ENCODE results near the gene SLC25A47.
"Not testable (repeated sequence)": the region's sequence is repeated elsewhere in the genome, so short reads cannot be mapped to it uniquely, and the experiment has no call there.

Gene SLC25A47

DNA sequence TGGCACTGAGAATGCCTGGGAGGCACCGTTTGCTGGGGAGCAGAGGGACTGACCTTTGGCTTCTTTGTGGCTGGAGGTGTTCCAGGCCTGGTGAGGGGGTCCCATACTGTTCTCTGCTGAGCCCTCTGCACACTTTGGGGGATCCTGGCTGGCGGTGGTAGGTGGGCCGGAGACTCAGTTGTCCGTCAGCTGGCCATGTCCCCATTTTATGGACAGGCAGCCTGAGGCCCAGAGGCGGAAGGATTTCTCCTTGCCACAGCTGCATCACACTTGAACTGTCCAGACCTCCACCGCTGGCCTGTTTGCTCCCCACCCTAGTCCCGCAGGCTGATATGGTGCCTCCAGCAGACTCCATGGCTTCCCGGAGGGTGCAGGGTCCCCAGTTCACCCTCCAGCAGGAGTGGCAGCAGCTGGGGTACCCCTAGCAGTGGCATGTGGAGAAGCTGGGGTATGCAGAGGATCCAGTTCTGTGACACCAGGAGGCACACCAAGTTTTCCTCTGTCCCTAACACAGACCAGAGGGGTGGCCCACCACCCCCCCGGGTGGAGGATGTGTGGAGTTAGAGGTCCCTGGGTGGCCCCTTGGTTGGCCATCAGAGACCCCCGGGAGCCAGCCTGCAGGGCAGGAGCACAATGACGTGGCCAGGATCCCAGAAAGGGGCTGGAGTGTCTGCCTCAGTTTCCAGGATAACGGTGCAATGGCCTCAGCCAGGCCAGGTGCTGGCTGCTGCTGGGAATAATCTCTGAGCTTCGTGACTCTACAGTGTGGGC lies 31.6 kb upstream of the SLC25A47 start:
- Histone ChIP-seq H3K36me3 (ENCODE audit: control insufficient read depth, low read depth, low read length) (peaks cover 32% of the 10 kb centered on the region), H3K4me1 (ENCODE audit: control insufficient read depth, low read depth, low read length) (no peaks in the 10 kb centered on the region), H3K4me3 (ENCODE audit: low read length) (no peak overlapping the region), H3K9me3 (ENCODE audit: control insufficient read depth, low read depth, low read length) (no peaks in the 10 kb centered on the region), H3K27me3 (ENCODE audit: control insufficient read depth, insufficient read depth, low read length) (no peaks in the 10 kb centered on the region), H3K9ac (ENCODE audit: low read length) (no peak overlapping the region), H3K27ac (ENCODE audit: low read length) (no peak overlapping the region)

DNA sequence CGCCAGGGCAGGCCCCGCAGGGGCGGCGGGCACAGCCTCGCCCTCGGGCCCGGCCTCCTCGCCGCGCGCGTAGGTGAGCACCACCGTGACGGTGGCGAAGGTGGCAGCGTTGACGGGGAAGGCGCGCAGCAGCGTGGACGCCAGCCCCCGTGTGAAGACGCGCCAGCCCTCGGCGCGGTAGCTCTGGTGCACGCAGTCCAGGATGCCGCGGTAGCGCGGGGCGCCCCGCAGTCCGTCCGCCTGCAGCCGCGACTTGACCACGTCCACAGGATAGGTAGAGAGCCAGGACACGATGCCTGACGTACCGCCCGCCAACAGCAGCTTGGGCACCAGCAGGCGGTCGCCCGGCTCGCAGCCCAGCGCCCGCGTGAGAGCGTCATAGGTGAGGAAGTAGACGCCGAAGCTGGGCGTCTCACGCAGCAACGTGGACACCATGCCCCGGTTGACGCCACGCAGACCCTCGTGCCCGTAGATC lies 30.8 kb upstream of the SLC25A47 start:
- Histone ChIP-seq H3K4me1 (ENCODE audit: control insufficient read depth, low read depth, low read length) (no peaks in the 10 kb centered on the region), H3K9me3 (ENCODE audit: control insufficient read depth, low read depth, low read length) (no peaks in the 10 kb centered on the region), H3K36me3 (ENCODE audit: control insufficient read depth, low read depth, low read length) (peaks cover 37% of the 10 kb centered on the region)

DNA sequence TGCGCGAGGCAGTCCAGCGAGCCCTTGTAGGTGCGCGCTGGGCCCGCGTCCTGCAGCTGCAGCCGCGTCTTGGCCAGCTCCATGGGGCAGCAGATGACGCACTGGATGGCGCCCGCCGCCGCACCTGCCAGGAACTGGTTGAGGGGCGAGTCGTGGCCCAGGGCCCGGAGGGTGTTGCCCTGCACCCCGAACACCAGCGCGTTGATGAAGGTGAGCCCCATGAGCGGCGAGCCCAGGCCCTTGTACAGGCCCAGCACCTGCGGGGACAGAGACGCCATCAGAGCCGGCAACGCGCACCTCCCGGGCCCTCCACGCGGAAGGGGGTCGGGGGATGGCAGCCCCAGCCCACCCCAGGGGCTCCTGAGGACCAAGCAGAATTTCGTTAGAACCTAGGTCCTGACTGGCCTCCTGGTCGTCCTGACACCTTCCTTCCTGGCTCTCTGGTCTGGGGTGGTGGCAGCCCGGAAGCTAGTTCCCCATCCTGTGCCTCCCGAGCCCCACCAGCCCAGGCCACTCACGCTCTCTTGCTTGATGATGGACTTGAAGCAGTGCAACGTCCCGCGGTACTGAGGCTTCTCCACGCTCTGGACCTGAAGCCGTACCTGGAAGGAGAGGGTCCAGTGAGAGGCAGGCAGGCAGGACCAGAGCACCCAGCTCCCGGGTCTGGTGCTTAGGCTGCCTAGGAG lies 30.2 kb upstream of the SLC25A47 start:
- H3K36me3 ChIP-seq (ENCODE audit: control insufficient read depth, low read depth, low read length) = peaks cover 39% of the 10 kb centered on the region
- no peak overlapping the region for H3K9ac ChIP-seq (ENCODE audit: low read length)
- H3K27ac ChIP-seq (ENCODE audit: low read length) = no peak overlapping the region
- no peaks in the 10 kb centered on the region for H3K9me3 ChIP-seq (ENCODE audit: control insufficient read depth, low read depth, low read length)
- no peak overlapping the region for H3K4me3 ChIP-seq (ENCODE audit: low read length)
- no peaks in the 10 kb centered on the region for H3K27me3 ChIP-seq (ENCODE audit: control insufficient read depth, insufficient read depth, low read length)
- no peaks in the 10 kb centered on the region for H3K4me1 ChIP-seq (ENCODE audit: control insufficient read depth, low read depth, low read length)

More for the DNA sequence above, 30.8 kb upstream of the SLC25A47 start:
- no peak overlapping the region for H3K4me3 ChIP-seq (ENCODE audit: low read length)
- H3K27me3 ChIP-seq (ENCODE audit: control insufficient read depth, insufficient read depth, low read length) = no peaks in the 10 kb centered on the region
- H3K27ac ChIP-seq (ENCODE audit: low read length) = no peak overlapping the region
- H3K9ac ChIP-seq (ENCODE audit: low read length) = no peak overlapping the region

DNA sequence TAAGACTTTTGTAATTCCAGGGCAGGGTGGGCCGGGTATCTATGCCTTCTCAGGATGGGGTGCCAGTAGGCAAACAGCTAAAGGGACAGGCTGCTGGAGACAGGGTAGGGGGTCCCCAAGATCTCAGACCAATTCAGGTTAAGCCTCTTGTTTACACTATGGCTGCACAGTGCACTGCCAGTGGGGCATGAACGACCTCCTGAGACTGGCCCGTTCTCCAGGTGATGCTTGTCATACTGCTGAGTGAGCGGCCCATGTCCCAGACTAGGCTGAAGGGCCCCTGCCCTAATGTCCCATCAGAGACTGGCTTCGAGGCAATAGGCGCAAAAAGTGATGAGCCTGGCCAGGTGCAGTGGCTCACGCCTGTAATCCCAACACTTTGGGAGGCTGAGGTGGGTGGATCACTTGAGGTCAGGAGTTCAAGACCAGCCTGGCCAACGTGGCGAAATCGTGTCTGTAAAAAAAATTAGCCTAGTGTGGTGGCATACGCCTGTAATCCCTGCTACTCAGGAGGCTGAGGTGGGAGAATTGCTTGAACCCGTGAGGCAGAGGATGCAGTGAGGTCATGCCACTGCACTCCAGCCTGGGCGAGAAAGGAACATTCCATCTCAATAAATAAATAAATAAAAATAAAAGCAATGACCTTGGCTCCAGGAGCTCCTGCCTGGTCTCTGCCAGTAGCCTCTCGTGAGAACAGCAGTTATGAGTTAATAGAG lies 29.5 kb upstream of the SLC25A47 start:
- no peaks in the 10 kb centered on the region for H3K27me3 ChIP-seq (ENCODE audit: control insufficient read depth, insufficient read depth, low read length)
- no peak overlapping the region for H3K4me3 ChIP-seq (ENCODE audit: low read length)
- H3K36me3 ChIP-seq (ENCODE audit: control insufficient read depth, low read depth, low read length) = peaks cover 47% of the 10 kb centered on the region
- no peaks in the 10 kb centered on the region for H3K4me1 ChIP-seq (ENCODE audit: control insufficient read depth, low read depth, low read length)
- H3K9ac ChIP-seq (ENCODE audit: low read length) = no peak overlapping the region
- H3K9me3 ChIP-seq (ENCODE audit: control insufficient read depth, low read depth, low read length) = no peaks in the 10 kb centered on the region
- no peak overlapping the region for H3K27ac ChIP-seq (ENCODE audit: low read length)

DNA sequence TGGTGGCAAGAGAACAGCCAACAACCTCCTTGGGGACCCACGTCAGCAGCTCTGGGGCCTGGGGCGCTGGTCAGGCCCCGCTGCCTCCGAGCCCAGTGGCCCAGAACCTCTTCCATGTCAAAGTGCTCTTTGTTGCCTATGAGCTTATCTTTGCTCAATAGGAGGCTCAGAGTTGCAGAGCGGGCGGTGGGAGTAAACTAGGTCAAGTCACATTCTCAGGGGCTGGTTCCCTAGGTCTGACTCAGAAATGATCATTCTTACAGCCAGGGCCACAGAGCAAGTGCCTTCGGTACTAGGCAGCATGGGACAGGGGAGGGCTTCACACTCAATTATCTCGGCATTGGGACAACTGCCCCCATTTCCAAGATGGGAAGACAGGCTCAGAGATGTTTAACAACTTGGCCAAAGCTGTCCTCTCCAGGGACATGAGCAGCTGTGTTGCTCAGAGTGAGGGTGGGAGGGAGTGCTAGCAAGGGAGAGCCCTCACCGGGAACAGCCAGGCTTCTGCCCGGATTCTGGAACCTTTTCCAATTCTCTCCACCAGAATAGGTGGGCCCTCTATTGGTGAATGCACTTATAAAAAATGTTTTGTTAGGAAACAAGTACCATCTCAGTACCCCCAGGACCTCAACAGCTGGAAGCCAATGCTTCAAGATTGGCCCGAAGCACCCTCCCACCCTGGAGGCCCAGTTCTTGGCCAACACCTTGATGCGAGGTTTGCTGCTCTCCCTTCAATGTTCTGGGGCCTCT lies 28.8 kb upstream of the SLC25A47 start:
- Histone ChIP-seq H3K4me3 (ENCODE audit: low read length) (no peak overlapping the region), H3K4me1 (ENCODE audit: control insufficient read depth, low read depth, low read length) (no peaks in the 10 kb centered on the region), H3K27ac (ENCODE audit: low read length) (no peak overlapping the region), H3K9ac (ENCODE audit: low read length) (no peak overlapping the region), H3K27me3 (ENCODE audit: control insufficient read depth, insufficient read depth, low read length) (no peaks in the 10 kb centered on the region), H3K9me3 (ENCODE audit: control insufficient read depth, low read depth, low read length) (no peaks in the 10 kb centered on the region), H3K36me3 (ENCODE audit: control insufficient read depth, low read depth, low read length) (peaks cover 44% of the 10 kb centered on the region)

DNA sequence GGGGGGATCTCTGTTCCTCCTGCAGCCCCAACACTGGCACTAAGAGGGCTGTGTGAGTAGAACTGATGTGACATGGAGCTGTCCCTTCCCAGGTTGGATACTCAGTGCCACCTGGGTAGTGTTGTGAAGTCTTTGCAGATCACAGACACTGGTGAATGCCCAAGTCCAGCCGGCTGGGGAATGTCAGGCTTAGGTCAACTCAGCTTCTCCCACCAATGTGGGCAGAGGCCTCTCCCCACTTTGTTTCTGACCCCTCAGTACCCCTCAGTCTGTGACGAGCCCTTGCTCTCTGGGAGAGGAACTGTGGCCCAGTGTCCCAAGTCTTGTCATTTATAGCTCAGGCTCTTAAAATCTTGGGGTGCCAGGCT lies 28.2 kb upstream of the SLC25A47 start:
- no peak overlapping the region for H3K4me3 ChIP-seq (ENCODE audit: low read length)
- H3K27ac ChIP-seq (ENCODE audit: low read length) = no peak overlapping the region
- no peaks in the 10 kb centered on the region for H3K9me3 ChIP-seq (ENCODE audit: control insufficient read depth, low read depth, low read length)
- no peak overlapping the region for H3K9ac ChIP-seq (ENCODE audit: low read length)
- H3K4me1 ChIP-seq (ENCODE audit: control insufficient read depth, low read depth, low read length) = no peaks in the 10 kb centered on the region
- no peaks in the 10 kb centered on the region for H3K27me3 ChIP-seq (ENCODE audit: control insufficient read depth, insufficient read depth, low read length)
- peaks cover 44% of the 10 kb centered on the region for H3K36me3 ChIP-seq (ENCODE audit: control insufficient read depth, low read depth, low read length)

DNA sequence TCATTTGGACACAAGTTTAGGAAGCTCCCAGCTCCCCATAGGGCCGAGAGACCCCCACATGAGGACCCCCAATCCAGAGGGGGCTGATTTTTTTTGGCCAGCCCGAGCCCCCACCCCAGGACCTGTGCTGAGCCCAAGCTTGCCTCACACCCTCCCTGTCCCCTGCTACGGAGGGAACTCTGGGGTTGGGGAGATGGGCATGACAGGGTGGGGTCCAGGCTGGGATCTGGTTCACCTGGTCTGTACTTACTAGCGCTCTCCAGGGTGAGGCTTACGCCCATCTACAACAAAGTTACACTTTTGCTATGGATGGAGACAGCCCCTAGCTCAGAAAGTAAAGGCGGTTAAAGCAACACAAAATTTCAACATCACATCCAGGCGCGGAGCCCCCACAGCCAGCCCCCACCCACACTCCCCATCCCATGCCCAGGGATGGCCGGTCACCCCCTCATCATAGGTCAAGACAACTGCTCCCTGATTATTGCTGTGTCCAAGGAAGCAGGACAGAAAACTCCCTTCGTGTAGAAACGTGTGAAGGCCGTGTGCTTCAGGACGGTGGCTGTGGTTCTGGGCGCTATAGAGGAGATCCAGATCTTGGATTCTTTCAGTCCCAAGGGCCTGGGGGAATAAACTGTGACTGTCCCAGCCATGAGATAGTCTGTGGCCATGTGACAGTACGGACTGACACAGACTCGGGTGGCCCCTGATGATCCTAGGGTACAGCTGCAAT lies 27.6 kb upstream of the SLC25A47 start:
- Histone ChIP-seq H3K4me1 (ENCODE audit: control insufficient read depth, low read depth, low read length) (no peaks in the 10 kb centered on the region), H3K9me3 (ENCODE audit: control insufficient read depth, low read depth, low read length) (no peaks in the 10 kb centered on the region), H3K4me3 (ENCODE audit: low read length) (no peak overlapping the region), H3K9ac (ENCODE audit: low read length) (no peak overlapping the region), H3K36me3 (ENCODE audit: control insufficient read depth, low read depth, low read length) (peaks cover 41% of the 10 kb centered on the region), H3K27ac (ENCODE audit: low read length) (no peak overlapping the region), H3K27me3 (ENCODE audit: control insufficient read depth, insufficient read depth, low read length) (no peaks in the 10 kb centered on the region)

DNA sequence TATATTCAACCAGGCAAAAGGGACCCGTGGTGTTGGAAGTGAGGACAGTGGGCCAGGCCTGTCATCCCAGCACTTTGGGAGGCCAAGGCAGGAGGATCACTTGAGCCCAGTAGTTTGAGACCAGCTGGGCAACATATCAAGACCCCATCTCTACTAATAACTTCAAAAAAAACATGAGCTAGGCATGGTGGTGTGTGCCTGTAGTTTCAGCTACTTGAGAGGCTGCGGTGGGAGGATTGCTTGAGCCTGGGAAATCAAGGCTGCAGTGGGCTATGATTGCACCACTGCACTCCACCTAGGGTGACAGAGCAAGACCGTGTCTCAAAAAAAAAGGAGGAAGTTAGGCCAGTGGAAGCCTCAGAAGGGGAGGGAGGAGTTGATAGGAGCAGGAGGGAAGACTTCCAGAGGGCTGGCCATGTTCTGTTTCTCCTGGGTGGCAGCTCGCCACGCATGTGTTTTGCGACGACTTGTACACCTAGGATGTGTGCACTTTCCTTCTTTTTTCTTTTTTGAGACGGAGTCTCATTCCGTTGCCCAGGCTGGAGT lies 27.0 kb upstream of the SLC25A47 start:
- Histone ChIP-seq H3K9ac (ENCODE audit: low read length) (no peak overlapping the region), H3K27me3 (ENCODE audit: control insufficient read depth, insufficient read depth, low read length) (no peaks in the 10 kb centered on the region), H3K27ac (ENCODE audit: low read length) (no peak overlapping the region), H3K4me1 (ENCODE audit: control insufficient read depth, low read depth, low read length) (no peaks in the 10 kb centered on the region), H3K9me3 (ENCODE audit: control insufficient read depth, low read depth, low read length) (no peaks in the 10 kb centered on the region), H3K4me3 (ENCODE audit: low read length) (no peak overlapping the region), H3K36me3 (ENCODE audit: control insufficient read depth, low read depth, low read length) (peaks cover 35% of the 10 kb centered on the region)

DNA sequence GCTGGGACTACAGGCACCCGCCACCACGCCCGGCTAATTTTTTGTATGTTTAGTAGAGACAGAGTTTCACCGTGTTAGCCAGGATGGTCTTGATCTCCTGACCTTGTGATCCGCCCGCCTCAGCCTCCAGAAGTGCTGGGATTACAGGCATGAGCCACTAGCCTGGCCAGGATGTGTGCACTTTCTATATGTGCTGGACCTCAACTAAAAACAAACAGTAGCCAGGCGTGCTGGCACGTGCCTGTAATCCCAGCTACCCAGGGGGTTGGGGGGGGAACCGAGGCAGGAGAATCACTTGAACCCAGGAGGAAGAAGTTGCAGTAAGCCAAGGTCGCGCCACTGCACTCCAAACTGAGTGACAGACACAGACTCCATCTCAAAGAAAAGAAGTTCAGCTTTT lies 26.4 kb upstream of the SLC25A47 start:
- H3K4me1 ChIP-seq (ENCODE audit: control insufficient read depth, low read depth, low read length); H3K27ac ChIP-seq (ENCODE audit: low read length); H3K4me3 ChIP-seq (ENCODE audit: low read length); H3K27me3 ChIP-seq (ENCODE audit: control insufficient read depth, insufficient read depth, low read length); H3K9me3 ChIP-seq (ENCODE audit: control insufficient read depth, low read depth, low read length); H3K9ac ChIP-seq (ENCODE audit: low read length): not testable (repeated sequence)
- H3K36me3 ChIP-seq (ENCODE audit: control insufficient read depth, low read depth, low read length) = peaks cover 30% of the 10 kb centered on the region

DNA sequence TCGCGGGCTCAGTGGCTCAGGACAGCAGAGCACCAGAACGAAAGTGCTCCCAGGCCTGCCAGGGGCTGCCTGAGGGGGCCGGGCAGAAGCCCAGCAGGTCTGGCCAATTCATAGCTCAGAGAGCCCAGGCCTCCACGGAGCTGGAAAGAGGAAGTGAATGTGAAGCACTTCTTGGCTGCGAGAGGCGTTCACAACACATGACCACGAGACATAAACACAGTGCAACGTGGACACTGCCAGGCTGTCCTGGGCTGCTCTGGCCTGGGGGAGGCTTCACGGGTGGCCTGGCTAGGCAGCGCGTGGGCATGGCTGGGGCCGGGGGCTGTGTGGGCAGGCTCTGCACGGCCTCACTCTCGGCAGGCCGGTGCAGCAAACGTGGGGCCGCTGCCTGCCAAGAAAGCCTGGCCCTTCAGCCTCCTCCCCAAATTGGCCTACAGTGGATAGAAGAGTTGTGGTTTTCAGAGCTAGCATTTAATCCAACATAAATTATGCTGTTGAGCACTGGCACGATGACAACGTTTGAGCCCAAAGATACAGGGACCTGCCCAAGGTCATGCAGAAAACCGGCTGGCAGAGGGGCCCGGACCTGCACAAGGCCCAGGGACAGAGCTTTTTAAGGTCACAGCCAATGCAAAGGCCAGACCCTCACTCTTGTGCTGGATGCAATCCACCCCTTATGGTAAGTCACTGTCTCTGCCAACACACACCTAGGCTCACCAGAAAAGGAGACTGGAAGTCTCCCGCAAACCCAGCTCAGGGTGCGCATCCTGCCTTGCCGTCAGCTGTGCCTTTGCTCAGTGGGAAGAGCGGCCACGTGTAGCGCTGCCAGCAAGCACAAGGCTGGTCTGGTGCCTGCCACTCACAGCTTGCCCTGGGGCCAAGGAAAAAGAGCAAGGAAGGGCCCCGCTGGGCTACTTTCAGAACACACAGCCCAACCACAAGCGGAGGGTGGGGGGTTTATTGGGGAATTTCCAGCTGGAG lies 25.5 kb upstream of the SLC25A47 start:
- Histone ChIP-seq H3K27ac (ENCODE audit: low read length) (no peak overlapping the region), H3K4me1 (ENCODE audit: control insufficient read depth, low read depth, low read length) (no peaks in the 10 kb centered on the region), H3K4me3 (ENCODE audit: low read length) (no peak overlapping the region), H3K9ac (ENCODE audit: low read length) (no peak overlapping the region), H3K27me3 (ENCODE audit: control insufficient read depth, insufficient read depth, low read length) (no peaks in the 10 kb centered on the region), H3K9me3 (ENCODE audit: control insufficient read depth, low read depth, low read length) (no peaks in the 10 kb centered on the region), H3K36me3 (ENCODE audit: control insufficient read depth, low read depth, low read length) (peaks cover 21% of the 10 kb centered on the region)

Data from iPS-18a (cell line).